Measurements from ENCODE around the gene PRKCH.

Gene PRKCH

DNA sequence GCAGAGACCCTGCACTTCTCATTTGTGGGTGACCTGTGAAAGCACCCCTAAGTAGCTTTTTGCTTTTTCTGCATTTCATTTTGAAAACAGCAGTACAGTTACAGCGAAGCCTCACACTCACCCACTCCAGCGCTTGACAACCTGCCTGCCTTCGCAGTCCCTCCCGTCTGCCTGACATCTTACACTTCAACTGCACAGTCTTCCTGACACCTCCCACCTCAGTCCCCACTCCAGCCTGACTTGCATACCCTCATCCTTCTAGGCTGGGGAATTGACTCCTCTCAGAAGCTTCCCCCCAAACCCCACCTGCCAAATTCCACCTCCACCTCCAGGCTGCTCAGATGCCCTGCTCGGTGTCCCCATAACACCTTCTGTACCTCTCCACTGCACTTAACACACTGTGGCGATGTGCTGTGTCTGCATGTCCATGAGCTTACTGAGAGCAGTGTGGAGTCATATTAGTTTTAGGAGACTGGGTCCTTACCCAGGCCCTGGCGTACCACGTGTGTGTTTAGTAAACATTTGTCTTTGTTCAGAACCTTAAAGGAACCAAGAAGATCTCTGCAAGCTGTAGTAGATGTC is 159.4 kb downstream of the PRKCH start:
- TF ChIP-seq, protein P1, sequence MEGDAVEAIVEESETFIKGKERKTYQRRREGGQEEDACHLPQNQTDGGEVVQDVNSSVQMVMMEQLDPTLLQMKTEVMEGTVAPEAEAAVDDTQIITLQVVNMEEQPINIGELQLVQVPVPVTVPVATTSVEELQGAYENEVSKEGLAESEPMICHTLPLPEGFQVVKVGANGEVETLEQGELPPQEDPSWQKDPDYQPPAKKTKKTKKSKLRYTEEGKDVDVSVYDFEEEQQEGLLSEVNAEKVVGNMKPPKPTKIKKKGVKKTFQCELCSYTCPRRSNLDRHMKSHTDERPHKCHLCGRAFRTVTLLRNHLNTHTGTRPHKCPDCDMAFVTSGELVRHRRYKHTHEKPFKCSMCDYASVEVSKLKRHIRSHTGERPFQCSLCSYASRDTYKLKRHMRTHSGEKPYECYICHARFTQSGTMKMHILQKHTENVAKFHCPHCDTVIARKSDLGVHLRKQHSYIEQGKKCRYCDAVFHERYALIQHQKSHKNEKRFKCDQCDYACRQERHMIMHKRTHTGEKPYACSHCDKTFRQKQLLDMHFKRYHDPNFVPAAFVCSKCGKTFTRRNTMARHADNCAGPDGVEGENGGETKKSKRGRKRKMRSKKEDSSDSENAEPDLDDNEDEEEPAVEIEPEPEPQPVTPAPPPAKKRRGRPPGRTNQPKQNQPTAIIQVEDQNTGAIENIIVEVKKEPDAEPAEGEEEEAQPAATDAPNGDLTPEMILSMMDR (IDR thresholded peaks at IDR 0.05), result no peak
- no peak overlapping the region for H3K4me3 Mint-ChIP-seq
- H3K27me3 Mint-ChIP-seq (ENCODE audit: low read depth, poor library complexity), result peaks cover 22% of the 10 kb centered on the region
- peaks cover 22% of the 10 kb centered on the region for H3K4me1 Mint-ChIP-seq
- DNase-seq, result no peak
- no peak overlapping the region for H3K27ac Mint-ChIP-seq
- H3K9me3 Mint-ChIP-seq, result no peaks in the 10 kb centered on the region
- no peaks in the 10 kb centered on the region for H3K36me3 Mint-ChIP-seq (ENCODE audit: low read depth)

DNA sequence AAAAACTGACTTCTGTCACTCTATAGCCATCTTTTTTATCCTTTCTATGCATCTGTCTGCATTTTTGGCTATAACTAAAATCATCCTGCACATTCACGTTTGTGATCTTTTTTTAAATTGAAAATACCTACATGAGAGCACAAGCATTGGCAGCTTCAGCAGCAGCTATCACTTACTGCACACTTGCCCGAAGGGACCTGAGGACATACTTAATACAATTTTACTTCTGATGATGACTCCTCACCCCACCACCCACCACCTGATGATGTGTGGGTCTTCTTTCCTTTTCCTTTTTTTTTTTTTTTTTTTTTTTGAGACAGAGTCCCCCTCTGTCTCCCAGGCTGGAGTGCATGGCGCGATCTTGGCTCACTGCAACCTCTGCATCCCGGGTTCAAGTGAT is 160.3 kb downstream of the PRKCH start:
- no peaks in the 10 kb centered on the region for H3K36me3 Mint-ChIP-seq (ENCODE audit: low read depth)
- H3K9me3 Mint-ChIP-seq, result no peaks in the 10 kb centered on the region
- H3K27ac Mint-ChIP-seq, result no peak overlapping the region
- TF ChIP-seq, protein P1 (IDR thresholded peaks at IDR 0.05), result no peak
- peaks cover 21% of the 10 kb centered on the region for H3K27me3 Mint-ChIP-seq (ENCODE audit: low read depth, poor library complexity)
- no peak for DNase-seq
- no peak overlapping the region for H3K4me3 Mint-ChIP-seq
- H3K4me1 Mint-ChIP-seq, result peaks cover 16% of the 10 kb centered on the region

DNA sequence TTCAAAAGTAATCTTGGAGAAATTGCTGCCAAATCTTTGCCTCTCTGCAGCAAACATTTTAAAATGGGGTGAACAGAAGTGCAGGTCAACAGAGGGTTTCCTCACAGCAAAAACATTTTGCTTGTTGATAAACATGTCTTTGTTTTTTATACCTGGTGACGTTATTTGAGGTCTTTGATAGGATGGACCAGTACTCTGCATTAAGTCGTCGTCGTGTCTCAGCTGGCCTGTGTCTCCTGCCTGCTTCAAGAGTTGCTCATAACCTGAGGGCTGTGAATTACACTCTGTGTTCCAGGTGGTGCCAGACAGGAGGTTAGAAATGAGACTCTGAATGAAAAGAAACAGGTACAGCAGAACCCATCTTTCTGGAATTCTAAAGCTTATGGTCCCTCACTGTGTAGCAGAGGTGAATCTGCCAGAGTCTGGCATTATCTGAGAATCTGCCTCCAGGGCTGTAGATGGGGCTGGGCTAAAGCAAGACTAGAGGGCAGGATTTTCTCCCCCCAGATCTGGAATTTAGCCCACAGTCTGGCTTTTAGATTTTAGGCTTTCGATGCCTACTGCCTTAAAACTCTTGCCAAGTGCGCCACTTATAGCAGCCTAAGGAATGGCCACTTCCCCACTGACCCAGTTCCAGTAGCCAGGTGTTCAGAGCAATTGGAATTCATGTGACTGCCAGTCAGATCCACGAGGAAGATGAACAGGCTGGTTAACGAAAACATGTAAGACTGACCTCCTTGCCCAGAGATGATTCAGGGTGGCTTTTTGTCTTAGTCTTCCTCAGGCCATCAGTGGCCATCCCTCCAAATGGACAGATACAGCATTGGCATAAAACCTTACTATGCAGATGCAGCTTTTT is 161.2 kb downstream of the PRKCH start:
- Mint-ChIP-seq H3K36me3 (ENCODE audit: low read depth) (no peaks in the 10 kb centered on the region), H3K27ac (no peak overlapping the region), H3K9me3 (no peaks in the 10 kb centered on the region), H3K4me3 (no peak overlapping the region), H3K27me3 (ENCODE audit: low read depth, poor library complexity) (peaks cover 18% of the 10 kb centered on the region), H3K4me1 (peaks cover 10% of the 10 kb centered on the region)
- TF ChIP-seq, protein P1 (IDR thresholded peaks at IDR 0.05), result no peak
- DNase-seq, result no peak

DNA sequence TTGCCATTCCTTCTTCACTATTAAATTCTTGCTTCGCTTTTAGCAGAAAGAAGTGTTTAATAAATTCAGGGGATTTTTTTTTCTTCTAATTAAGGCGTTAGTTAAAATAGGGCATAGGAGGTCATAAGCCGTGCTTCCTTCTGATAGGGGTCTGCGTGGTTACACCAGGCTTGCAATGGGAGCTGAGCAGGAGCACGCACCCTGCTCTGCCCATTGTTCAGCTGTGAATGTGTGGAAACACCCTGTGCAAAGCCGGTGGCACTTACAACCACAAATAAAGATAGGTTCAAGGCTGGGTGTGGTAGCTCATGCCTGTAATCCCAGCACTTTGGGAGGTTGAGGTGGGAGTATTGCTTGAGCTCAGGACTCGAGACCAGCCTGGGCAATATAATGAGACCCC is 162.1 kb downstream of the PRKCH start:
- H3K4me1 Mint-ChIP-seq, result peaks cover 10% of the 10 kb centered on the region
- no peak for DNase-seq
- H3K27ac Mint-ChIP-seq, result no peak overlapping the region
- TF ChIP-seq, protein P1 (IDR thresholded peaks at IDR 0.05), result no peak
- H3K27me3 Mint-ChIP-seq (ENCODE audit: low read depth, poor library complexity), result peaks cover 18% of the 10 kb centered on the region
- H3K4me3 Mint-ChIP-seq, result no peak overlapping the region
- no peaks in the 10 kb centered on the region for H3K36me3 Mint-ChIP-seq (ENCODE audit: low read depth)
- no peaks in the 10 kb centered on the region for H3K9me3 Mint-ChIP-seq

DNA sequence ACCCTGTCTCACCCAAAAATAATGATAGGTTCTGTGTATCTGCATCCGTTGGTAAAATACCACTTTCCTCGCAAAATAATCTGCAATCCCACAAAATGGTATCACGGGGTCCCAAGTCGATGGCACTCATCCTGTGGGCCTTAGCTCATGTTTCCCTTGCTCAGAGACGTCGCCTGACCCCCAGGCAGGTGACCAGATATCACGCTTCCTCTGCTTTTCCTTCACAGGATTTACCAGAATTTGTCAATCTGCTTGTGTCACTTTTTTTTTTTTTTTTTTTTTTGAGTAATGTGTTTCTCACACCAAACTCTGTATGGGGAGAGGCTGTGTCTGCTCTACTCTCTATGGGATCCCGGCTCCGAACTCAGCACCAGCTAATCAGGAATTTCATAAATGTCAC is 162.7 kb downstream of the PRKCH start:
- TF ChIP-seq, protein P1 (IDR thresholded peaks at IDR 0.05), result no peak

More for the DNA sequence above, 162.7 kb downstream of the PRKCH start:
- Mint-ChIP-seq H3K36me3 (ENCODE audit: low read depth) (no peaks in the 10 kb centered on the region), H3K9me3 (no peaks in the 10 kb centered on the region), H3K4me1 (peaks cover 10% of the 10 kb centered on the region), H3K4me3 (no peak overlapping the region), H3K27ac (no peak overlapping the region), H3K27me3 (ENCODE audit: low read depth, poor library complexity) (peaks cover 15% of the 10 kb centered on the region)
- no peak for DNase-seq

Measured in nephron progenitor cell (in vitro differentiated cells).